Adrenal gland (tissue), 5 donors: ENCODE results near the gene TRAK1.

ENCODE experiments used
- POLR2A ChIP-seq, 2 donors: fragments of 450-650 bp; IDR thresholded peaks; one replicate each; pipeline ENCODE4 v1.6.1; 2017; ENCODE audit warnings: antibody characterized with exemption in 2 of 2, mild to moderate bottlenecking in 2 of 2, moderate library complexity in 1 of 2
- TF ChIP-seq, protein P1 (sequence below), 6 experiments: fragments of 450-650 bp in 4 of 6; fragments of 200-600 bp in 2 of 6; sonication (generic) in 1 of 6; IDR thresholded peaks; 1 replicate in 5 of 6; 2 replicates in 1 of 6; pipeline versions ENCODE4 v1.5.1 to v1.8.0; 2016 to 2021; ENCODE audit warnings: antibody characterized with exemption in 6 of 6, mild to moderate bottlenecking in 2 of 6, moderate library complexity in 1 of 6
- donor health status: DM: no; HTN: no; CAD: no.

DNA sequence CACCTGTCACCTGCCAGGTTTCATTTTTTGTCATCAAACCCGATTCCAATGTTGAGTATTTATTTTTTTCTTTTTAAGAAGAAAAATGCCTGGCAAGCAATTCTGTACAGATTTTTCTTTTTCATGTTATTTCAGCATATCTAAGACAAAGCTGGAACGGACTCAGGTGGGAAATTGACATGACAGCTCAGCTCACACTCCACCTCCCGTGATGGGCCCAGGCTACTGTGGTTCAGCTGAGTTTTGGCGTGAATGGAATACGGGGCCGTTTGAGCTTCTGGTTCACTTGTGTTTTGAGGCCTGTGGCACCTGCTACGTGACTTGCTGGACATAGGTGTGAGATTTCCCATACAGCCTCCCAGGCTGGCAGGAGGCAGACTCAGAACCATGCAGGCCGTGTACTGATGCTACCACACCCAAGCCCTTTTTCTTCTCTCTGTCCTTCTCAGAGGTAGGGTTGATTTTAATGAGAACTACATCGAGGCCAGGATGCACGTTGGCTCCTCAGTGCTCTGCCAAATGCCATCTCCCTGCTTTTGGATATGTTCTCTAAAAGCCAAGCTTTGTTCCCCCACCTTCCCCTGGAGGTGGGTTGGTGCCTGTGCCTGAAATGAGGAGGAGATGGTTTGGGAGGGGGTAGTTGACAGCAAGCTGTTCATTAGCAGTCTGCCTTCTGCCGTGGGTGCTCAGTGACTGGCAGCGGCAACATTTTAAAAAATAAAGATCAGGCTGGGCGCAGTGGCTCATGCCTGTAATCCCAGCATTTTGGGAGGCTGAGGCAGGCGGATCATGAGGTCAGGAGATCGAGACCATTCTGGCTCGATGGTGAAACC is 48.7 kb downstream of the TRAK1 start:
- TF ChIP-seq POLR2A (IDR thresholded peaks at IDR 0.05): no peak
- TF ChIP-seq, protein P1, sequence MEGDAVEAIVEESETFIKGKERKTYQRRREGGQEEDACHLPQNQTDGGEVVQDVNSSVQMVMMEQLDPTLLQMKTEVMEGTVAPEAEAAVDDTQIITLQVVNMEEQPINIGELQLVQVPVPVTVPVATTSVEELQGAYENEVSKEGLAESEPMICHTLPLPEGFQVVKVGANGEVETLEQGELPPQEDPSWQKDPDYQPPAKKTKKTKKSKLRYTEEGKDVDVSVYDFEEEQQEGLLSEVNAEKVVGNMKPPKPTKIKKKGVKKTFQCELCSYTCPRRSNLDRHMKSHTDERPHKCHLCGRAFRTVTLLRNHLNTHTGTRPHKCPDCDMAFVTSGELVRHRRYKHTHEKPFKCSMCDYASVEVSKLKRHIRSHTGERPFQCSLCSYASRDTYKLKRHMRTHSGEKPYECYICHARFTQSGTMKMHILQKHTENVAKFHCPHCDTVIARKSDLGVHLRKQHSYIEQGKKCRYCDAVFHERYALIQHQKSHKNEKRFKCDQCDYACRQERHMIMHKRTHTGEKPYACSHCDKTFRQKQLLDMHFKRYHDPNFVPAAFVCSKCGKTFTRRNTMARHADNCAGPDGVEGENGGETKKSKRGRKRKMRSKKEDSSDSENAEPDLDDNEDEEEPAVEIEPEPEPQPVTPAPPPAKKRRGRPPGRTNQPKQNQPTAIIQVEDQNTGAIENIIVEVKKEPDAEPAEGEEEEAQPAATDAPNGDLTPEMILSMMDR (IDR thresholded peaks at IDR 0.05): no peak
